GM12878 (cell line): ENCODE measurements around the gene CBARP. TPM values are rescaled to one million over a fixed set of nuclear protein-coding genes. Genes with fewer than 3 reads are reported as not detected.

Experiments
- ATAC-seq: fragments of 200-7000 bp; cut with Tn5 transposase; 3 replicates; pipeline ENCODE4 v1.9.1; 2020; ENCODE audit warnings: mild to moderate bottlenecking, moderate library complexity
- BruUV-seq: library from RNA; stranded (reverse); fragments of 400-500 nt; replicated peaks from 2 replicates; lab custom pipeline; 2021; lab: Mats Ljungman, UMichigan
- CTCF ChIA-PET: fragments of 300-600 bp; sonication (Branson Sonifier 250); formaldehyde crosslinking; extraction: SDS; loops from one replicate; lab custom pipeline; 2021; ENCODE audit warnings: inconsistent platforms; lab: Yijun Ruan, JAX
- POLR2A ChIA-PET: fragments of 350-600 bp; formaldehyde crosslinking; extraction: SDS; loops from one replicate; lab custom pipeline; 2021; ENCODE audit warnings: inconsistent platforms; lab: Charles Lee
- RAD21 ChIA-PET: fragments of 300-600 bp; sonication (Branson Sonifier 250); formaldehyde crosslinking; loops from one replicate; lab custom pipeline; 2023; ENCODE audit warnings: antibody characterized with exemption; ENCODE audit not compliant: unreplicated experiment; lab: Charles Lee
- SMC1A ChIA-PET: fragments of 300-600 bp; sonication (Branson Sonifier 250); formaldehyde crosslinking; loops from one replicate; lab custom pipeline; 2023; ENCODE audit not compliant: unreplicated experiment, uncharacterized antibody; lab: Charles Lee
- DNase-seq: peaks from one replicate; pipeline ENCODE4 v3.0.0-alpha.2; 2011; ENCODE audit warnings: low read depth, low spot score
- FAIRE-seq: peaks from 3 replicates; lab custom pipeline; 2011; peaks lifted over from hg19 to GRCh38; lab: Jason Lieb, UNC
- H2AFZ ChIP-seq: 2 replicates; pipeline ENCODE4 v1.6.0; 2011; ENCODE audit warnings: low read depth, low read length, control low read depth; ENCODE audit not compliant: control insufficient read depth
- H3K27ac ChIP-seq: 2 replicates; pipeline ENCODE4 v1.5.1; 2011; ENCODE audit warnings: control low read depth; ENCODE audit not compliant: control insufficient read depth, insufficient read depth
- H3K27me3 ChIP-seq, 2 experiments: replicated peaks in 1 of 2; 2 replicates each; pipeline versions ENCODE4 v1.6.0 to v1.6.1; 2011; ENCODE audit warnings: low read length in 1 of 2; ENCODE audit not compliant: control insufficient read depth in 2 of 2, insufficient read depth in 2 of 2
- H3K36me3 ChIP-seq, 2 experiments: 2 replicates each; pipeline ENCODE4 v1.5.1; 2011; ENCODE audit warnings: low read length in 1 of 2; ENCODE audit not compliant: control insufficient read depth in 2 of 2, insufficient read depth in 2 of 2
- H3K4me1 ChIP-seq: 2 replicates; pipeline ENCODE4 v1.6.1; 2011; ENCODE audit warnings: mild to moderate bottlenecking, low read length, moderate library complexity, mixed read lengths; ENCODE audit not compliant: control insufficient read depth, insufficient read depth
- H3K4me2 ChIP-seq: 2 replicates; pipeline ENCODE4 v1.6.0; 2011; ENCODE audit warnings: control low read depth; ENCODE audit not compliant: control insufficient read depth, insufficient read depth
- H3K4me3 ChIP-seq: fragments of 200-600 bp; sonication (generic); 2 replicates; pipeline ENCODE4 v1.5.1; 2016
- H3K79me2 ChIP-seq: 2 replicates; pipeline ENCODE4 v1.6.0; 2011; ENCODE audit warnings: low read length; ENCODE audit not compliant: control insufficient read depth, insufficient read depth
- H3K9ac ChIP-seq: 2 replicates; pipeline ENCODE4 v1.8.0; 2011; ENCODE audit warnings: low read length, control low read depth, mixed read lengths; ENCODE audit not compliant: control insufficient read depth, insufficient read depth
- H3K9me3 ChIP-seq: replicated peaks from 3 replicates; pipeline ENCODE4 v1.5.1; 2011; ENCODE audit warnings: mild to moderate bottlenecking, low read length; ENCODE audit not compliant: control insufficient read depth, insufficient read depth
- H4K20me1 ChIP-seq: 2 replicates; pipeline ENCODE4 v1.6.0; 2011; ENCODE audit not compliant: control insufficient read depth, insufficient read depth
- CBFB ChIP-seq: IDR thresholded peaks from 2 replicates; pipeline ENCODE4 v1.6.1; 2016; ENCODE audit warnings: antibody characterized with exemption, low read depth
- CBX3 ChIP-seq: fragments of 200-600 bp; sonication (generic); IDR thresholded peaks from 2 replicates; pipeline ENCODE4 v1.6.1; 2016; ENCODE audit warnings: low read depth, borderline replicate concordance
- GATAD2B ChIP-seq: fragments of 450-650 bp; conservative IDR thresholded peaks from 2 replicates; pipeline ENCODE4 v1.6.1; 2017; ENCODE audit warnings: low read depth, mild to moderate bottlenecking, moderate library complexity
- HSF1 ChIP-seq: fragments of 150-350 bp; IDR thresholded peaks from 2 replicates; pipeline ENCODE4 v1.6.1; 2014; ENCODE audit warnings: mild to moderate bottlenecking, low read depth, low read length
- IKZF2 ChIP-seq, 2 experiments: fragments of 450-650 bp; IDR thresholded peaks; 2 replicates each; pipeline ENCODE4 v1.6.1; 2017; ENCODE audit warnings: mild to moderate bottlenecking in 2 of 2, moderate library complexity in 2 of 2
- JUND ChIP-seq: IDR thresholded peaks from 2 replicates; pipeline ENCODE4 v1.6.1; 2012; ENCODE audit warnings: low read depth, mild to moderate bottlenecking, low read length, improper control_type of control experiment, moderate library complexity
- NFXL1 ChIP-seq: fragments of 450-650 bp; IDR thresholded peaks from 2 replicates; pipeline ENCODE4 v1.6.1; 2017; ENCODE audit warnings: antibody characterized with exemption, mild to moderate bottlenecking, borderline replicate concordance
- NR2C1 ChIP-seq: fragments of 450-650 bp; IDR thresholded peaks from 2 replicates; pipeline ENCODE4 v1.6.1; 2017; ENCODE audit warnings: antibody characterized with exemption, mild to moderate bottlenecking, moderate library complexity
- PAX8 ChIP-seq: fragments of 450-650 bp; IDR thresholded peaks from 2 replicates; pipeline ENCODE4 v1.6.1; 2017; ENCODE audit warnings: mild to moderate bottlenecking, moderate library complexity
- PML ChIP-seq: IDR thresholded peaks from 2 replicates; pipeline ENCODE4 v1.6.1; 2012; ENCODE audit warnings: low read length, inconsistent platforms
- PRDM15 ChIP-seq: fragments of 450-650 bp; formaldehyde crosslinking; IDR thresholded peaks from 2 replicates; pipeline ENCODE4 v1.4.0; 2020; ENCODE audit warnings: mild to moderate bottlenecking, moderate library complexity
- RAD21 ChIP-seq: IDR thresholded peaks from 2 replicates; pipeline ENCODE4 v1.6.1; 2011; ENCODE audit warnings: mild to moderate bottlenecking, low read depth, low read length, moderate library complexity; ENCODE audit not compliant: insufficient read depth
- RAD51 ChIP-seq: fragments of 450-650 bp; IDR thresholded peaks from 2 replicates; pipeline ENCODE4 v1.6.1; 2016; ENCODE audit warnings: moderate library complexity, mild to moderate bottlenecking, inconsistent platforms
- RB1 ChIP-seq: fragments of 450-650 bp; formaldehyde crosslinking; IDR thresholded peaks from 2 replicates; pipeline ENCODE4 v1.6.1; 2017; ENCODE audit warnings: mild to moderate bottlenecking, borderline replicate concordance
- REST ChIP-seq: IDR thresholded peaks from 2 replicates; pipeline ENCODE4 v1.6.1; 2012; ENCODE audit warnings: mild to moderate bottlenecking, low read depth, low read length
- SPI1 ChIP-seq: IDR thresholded peaks from 2 replicates; pipeline ENCODE4 v1.6.1; 2011; ENCODE audit warnings: low read depth, mild to moderate bottlenecking, low read length, moderate library complexity, borderline replicate concordance; ENCODE audit not compliant: insufficient read depth
- WGBS: methylation state at CpG from one replicate; pipeline ENCODE4 v1.1.6; 2016; ENCODE audit warnings: low lambda C conversion rate; ENCODE audit not compliant: insufficient replicate concordance, insufficient coverage; ENCODE audit errors: missing lambda C conversion rate; 5-methylcytosine and 5-hydroxymethylcytosine counted together
- in situ Hi-C: fragments of 300-500 bp; cut with MboI; formaldehyde crosslinking; loops from 9 replicates; pipeline ENCODE4 v1.14.3; 2018; ENCODE audit warnings: mixed read lengths
- intact Hi-C: fragments of 100-400 bp; cut with micrococcal nuclease; formaldehyde crosslinking; loops from one replicate; pipeline ENCODE4 v1.14.2; 2022; ENCODE audit not compliant: unreplicated experiment
- polyA plus RNA-seq, 11 experiments: library from polyadenylated mRNA; depleted of rRNA in 4 of 11; unstranded in 6 of 11; stranded (reverse) in 5 of 11; fragments of >200 nt; fragmentation: Nextera tagmentation in 4 of 11; fragmentation: Illumina TruSeq in 1 of 11; extraction: Ambion mirVana in 4 of 11; extraction: Trizol in 1 of 11; gene quantifications; 1 replicate in 1 of 11; 2 replicates in 10 of 11; pipeline versions ENCODE4 v1.2.1 to v1.2.3, GENCODE V29; 2011 to 2016; ENCODE audit warnings: inconsistent platforms in 2 of 11, missing spikeins in 2 of 11, low read depth in 1 of 11
- total RNA-seq, 4 experiments: library from RNA; depleted of rRNA in 3 of 4; stranded (reverse); fragments of >200 nt in 3 of 4; fragmentation: Illumina TruSeq in 1 of 4; extraction: Trizol in 1 of 4; gene quantifications; 2 replicates each; pipeline versions ENCODE4 v1.2.1 to v1.2.3, GENCODE V29; 2013 to 2021

CBARP gene
- total and polyA plus RNA-seq, 10 of the 15 experiments (the other 5 are each of a cell fraction or from before 2014, with no cell fraction given), result 0.04 to 0.59 (median 0.18) TPM; not detected in 3

GRCh38 chr19:1221904-1222255 is 15.9 kb downstream of the CBARP start:
- intact Hi-C loops (no loop called here), in situ Hi-C loops (no loop called here)
- H3K27ac ChIP-seq, result no peak overlapping the region
- WGBS, result 94% methylated on average over 20 of the region's 22 CpGs
- peaks cover 3% of the 10 kb centered on the region for H3K79me2 ChIP-seq
- ChIA-PET POLR2A (no interaction called here), CTCF (no interaction called here)
- H3K4me2 ChIP-seq, result no peak overlapping the region
- no peaks in the 10 kb centered on the region for H3K27me3 ChIP-seq
- H3K4me3 ChIP-seq, result no peak overlapping the region
- FAIRE-seq, result no peak
- TF ChIP-seq RAD21, result no peak
- no peak for TF ChIP-seq NFXL1
- TF ChIP-seq RAD51, result no peak
- TF ChIP-seq RB1, result no peak
- no peak for TF ChIP-seq PAX8
- no peak for TF ChIP-seq GATAD2B
- TF ChIP-seq PRDM15 (CRISPR knock-in tag), result no peak
- no peak for TF ChIP-seq HSF1
- no peak for TF ChIP-seq SPI1
- TF ChIP-seq CBFB, result no peak
- TF ChIP-seq CBX3, result no peak
- no peak for TF ChIP-seq PML
- no peak for TF ChIP-seq NR2C1
- no peak for TF ChIP-seq IKZF2 (IDR thresholded peaks at IDR 0.05)
- TF ChIP-seq REST, result no peak
- no peak for TF ChIP-seq JUND
- TF ChIP-seq, all 136 proteins: peak for 0
- no peak for DNase-seq
- no TSS peak for BruUV-seq
- H4K20me1 ChIP-seq, result no peaks in the 10 kb centered on the region
- SMC1A ChIA-PET, result no interaction called here
- H2AFZ ChIP-seq, result no peak overlapping the region
- H3K9ac ChIP-seq, result no peak overlapping the region
- no peaks in the 10 kb centered on the region for H3K4me1 ChIP-seq
- H3K9me3 ChIP-seq, result no peaks in the 10 kb centered on the region
- peaks cover 3 to 24% of the 10 kb centered on the region in 2 experiments; a peak in 3 of 4 replicates for H3K36me3 ChIP-seq
- ATAC-seq, result no peak
- RAD21 ChIA-PET, result no interaction called here
